ENCODE measurements around the gene CFAP99. TPM values are rescaled to one million over a fixed set of nuclear protein-coding genes. Genes with fewer than 3 reads are reported as not detected.

CFAP99 gene
- total and polyA plus RNA-seq, 2 of the 4 experiments (the other 2 are of a cell fraction), result not detected

DNA sequence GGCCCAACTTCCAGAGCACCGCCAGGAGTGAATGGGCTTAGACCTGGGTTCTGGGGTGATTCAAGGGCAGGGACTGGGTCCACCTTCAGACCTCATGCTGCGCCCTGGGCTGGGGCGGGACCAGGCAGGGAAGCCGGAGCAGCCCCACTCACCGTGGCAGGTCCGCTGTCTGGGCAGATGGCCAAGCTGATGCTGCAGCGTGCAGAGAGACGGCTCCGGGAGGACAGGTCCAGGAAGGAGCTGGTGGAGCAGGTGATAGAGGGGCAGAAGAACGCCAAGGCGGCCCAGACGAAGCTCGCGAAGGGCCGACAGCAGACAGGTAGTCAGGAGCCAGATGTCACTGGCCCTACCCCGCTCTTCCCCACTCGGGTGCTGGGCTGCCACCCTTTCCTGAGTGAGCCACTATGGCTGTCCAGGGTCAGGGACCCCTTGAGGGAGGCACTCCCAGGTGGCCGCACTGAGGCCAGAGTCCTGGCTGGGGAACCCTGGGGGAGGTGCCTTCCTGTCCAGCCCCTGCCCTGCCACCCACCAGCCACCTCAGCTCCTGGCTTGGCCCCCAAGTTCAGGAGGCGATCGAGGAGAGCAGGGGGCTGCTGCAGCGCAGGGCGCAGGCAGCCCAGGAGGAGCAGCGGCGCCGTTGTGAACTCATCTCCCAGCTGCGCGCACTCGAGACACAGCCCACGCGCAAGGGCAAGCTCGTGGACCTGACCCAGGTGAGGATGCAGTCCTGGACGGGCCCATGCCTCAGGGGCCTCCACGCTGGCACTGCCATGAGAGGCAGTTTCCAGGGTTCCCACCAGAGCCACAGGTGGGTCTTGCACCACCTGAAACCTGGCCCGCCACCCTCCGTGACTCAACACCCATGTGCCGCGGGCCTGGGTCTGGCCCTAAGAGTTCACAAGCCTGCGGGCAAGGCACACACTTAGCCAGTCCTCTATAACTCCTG is 40.1 kb downstream of the CFAP99 start:
- ChIA-PET CTCF (no interaction called here), POLR2A (ENCODE audit: unreplicated experiment) (no interaction called here)
- Histone ChIP-seq H2BK120ac (ENCODE audit: low read depth, low read length) (no peak overlapping the region), H3K14ac (replicated peaks; ENCODE audit: low read depth, low read length) (no peak overlapping the region), H3K4ac (ENCODE audit: low read depth, low read length) (no peak overlapping the region), H2AK9ac (replicated peaks; ENCODE audit: low read depth, low read length, poor library complexity) (peak overlapping the region; percentile 42), H3K56ac (ENCODE audit: extremely low read depth, insufficient read depth, low read length) (no peak overlapping the region), H2BK15ac (ENCODE audit: low read depth, low read length) (no peak overlapping the region), H3K36me3 (ENCODE audit: control insufficient read depth, insufficient read depth, low read length) (no peaks in the 10 kb centered on the region), H4K91ac (ENCODE audit: insufficient read depth, low read depth, low read length) (no peak overlapping the region), H3K27me3 (ENCODE audit: control insufficient read depth, insufficient read depth, low read length) (peaks cover 14% of the 10 kb centered on the region), H3K4me1 (ENCODE audit: control insufficient read depth, insufficient read depth, low read length) (peaks cover 2% of the 10 kb centered on the region; the same call in 1 of the 2 replicates), H3K9ac (ENCODE audit: low read depth, low read length) (no peak overlapping the region), H3K4me2 (ENCODE audit: low read depth, low read length) (no peak overlapping the region), H4K5ac (ENCODE audit: low read depth, low read length) (no peak overlapping the region), H3K9me3 (ENCODE audit: control insufficient read depth, insufficient read depth, low read length) (no peaks in the 10 kb centered on the region), H4K8ac (ENCODE audit: low read depth in 2 of 2, low read length in 2 of 2) (no peak overlapping the region), H3K18ac (ENCODE audit: low read depth, low read length) (no peak overlapping the region), H3K27ac (ENCODE audit: insufficient read depth, low read length) (no peak overlapping the region), H2BK5ac (ENCODE audit: low read depth, low read length, poor library complexity, severe bottlenecking) (no peak overlapping the region), H3K9me1 (ENCODE audit: insufficient read depth, low read length) (peaks cover 3% of the 10 kb centered on the region; the same call in 1 of the 2 replicates), H2AFZ (replicated peaks; ENCODE audit: low read length, poor library complexity) (no peak overlapping the region), H2BK20ac (ENCODE audit: low read depth, low read length) (no peak overlapping the region), H4K20me1 (ENCODE audit: insufficient read depth, low read length) (no peaks in the 10 kb centered on the region; the same call in 1 of the 2 replicates), H3K4me3 (ENCODE audit: insufficient read depth, low read depth, low read length) (no peak overlapping the region), H3K79me1 (ENCODE audit: low read depth in 1 of 2, low read length in 2 of 2) (no peaks in the 10 kb centered on the region), H3K23ac (ENCODE audit: low read depth, low read length) (no peak overlapping the region), H2AK5ac (ENCODE audit: low read depth, low read length) (no peak overlapping the region)
- DNase-seq, result no peak
- WGBS, 2 experiments (ENCODE audit: extremely low coverage in 2 of 2, insufficient read length in 1 of 2), result 84% methylated on average over 14 of the region's 38 CpGs; no CpG with 5 or more reads in 1 of the 2 experiments
- no peak for ATAC-seq (ENCODE audit: low read depth)
- no TSS peak for BruUV-seq (replicated peaks)
- intact Hi-C loops (cut with micrococcal nuclease) (no loop called here), dilution Hi-C loops (cut with HindIII; ENCODE audit: low sequenced_read_pairs, unreplicated experiment) (no loop called here), in situ Hi-C loops (cut with MboI; ENCODE audit: low sequenced_read_pairs) (no loop called here)
- no peak for TF ChIP-seq CEBPB (IDR thresholded peaks at IDR 0.05; ENCODE audit: low read depth, low read length)
- no peak for TF ChIP-seq MAFK (IDR thresholded peaks at IDR 0.05; ENCODE audit: low read depth, low read length)
- TF ChIP-seq, protein P1, sequence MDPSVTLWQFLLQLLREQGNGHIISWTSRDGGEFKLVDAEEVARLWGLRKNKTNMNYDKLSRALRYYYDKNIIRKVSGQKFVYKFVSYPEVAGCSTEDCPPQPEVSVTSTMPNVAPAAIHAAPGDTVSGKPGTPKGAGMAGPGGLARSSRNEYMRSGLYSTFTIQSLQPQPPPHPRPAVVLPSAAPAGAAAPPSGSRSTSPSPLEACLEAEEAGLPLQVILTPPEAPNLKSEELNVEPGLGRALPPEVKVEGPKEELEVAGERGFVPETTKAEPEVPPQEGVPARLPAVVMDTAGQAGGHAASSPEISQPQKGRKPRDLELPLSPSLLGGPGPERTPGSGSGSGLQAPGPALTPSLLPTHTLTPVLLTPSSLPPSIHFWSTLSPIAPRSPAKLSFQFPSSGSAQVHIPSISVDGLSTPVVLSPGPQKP (IDR thresholded peaks at IDR 0.05; ENCODE audit: borderline replicate concordance, low read depth, low read length), result no peak
- no peak for TF ChIP-seq RAD21 (IDR thresholded peaks at IDR 0.05; ENCODE audit: low read length)
- no peak for TF ChIP-seq NFE2L2 (IDR thresholded peaks at IDR 0.05; ENCODE audit: low read depth, low read length)
- TF ChIP-seq RFX5 (IDR thresholded peaks at IDR 0.05; ENCODE audit: low read depth, low read length), result no peak
- TF ChIP-seq POLR2A (IDR thresholded peaks at IDR 0.05; ENCODE audit: low read depth, low read length), result no peak
- TF ChIP-seq CHD1 (IDR thresholded peaks at IDR 0.05; ENCODE audit: low read depth, low read length), result no peak
- no peak for TF ChIP-seq BHLHE40 (IDR thresholded peaks at IDR 0.05; ENCODE audit: low read depth, low read length)
- no peak for TF ChIP-seq RCOR1 (IDR thresholded peaks at IDR 0.05; ENCODE audit: insufficient replicate concordance, low read length)
- no peak for TF ChIP-seq SMC3 (IDR thresholded peaks at IDR 0.05; ENCODE audit: low read depth, low read length)
- TF ChIP-seq FOS (IDR thresholded peaks at IDR 0.05; ENCODE audit: low read depth, low read length), result no peak
- TF ChIP-seq MAZ (IDR thresholded peaks at IDR 0.05; ENCODE audit: borderline replicate concordance, low read depth, low read length), result no peak
- TF ChIP-seq MXI1 (IDR thresholded peaks at IDR 0.05; ENCODE audit: borderline replicate concordance, low read depth, low read length), result no peak

Measured in IMR-90 (cell line).